Colonic mucosa (tissue), 4 donors: ENCODE measurements around the gene DIP2C. TPM values are rescaled to one million over a fixed set of nuclear protein-coding genes. Genes with fewer than 3 reads are reported as not detected.
"Not testable (repeated sequence)": the region's sequence is repeated elsewhere in the genome, so short reads cannot be mapped to it uniquely, and the experiment has no call there.

Experiments
- DNase-seq: peaks from one replicate; pipeline ENCODE4 v3.0.0-alpha.2; 2020
- H3K27ac ChIP-seq: fragments of 200-600 bp; one replicate; pipeline ENCODE4 v1.8.0; 2021
- H3K27me3 ChIP-seq: fragments of 200-600 bp; one replicate; pipeline ENCODE4 v1.8.0; 2021
- H3K36me3 ChIP-seq: fragments of 200-600 bp; one replicate; pipeline ENCODE4 v1.8.0; 2021
- H3K4me1 ChIP-seq: fragments of 200-600 bp; one replicate; pipeline ENCODE4 v1.8.0; 2021; ENCODE audit warnings: mild to moderate bottlenecking
- H3K4me3 ChIP-seq: fragments of 200-600 bp; one replicate; pipeline ENCODE4 v1.8.0; 2021
- H3K9ac ChIP-seq, 2 donors: one replicate each; pipeline ENCODE4 v1.7.0; 2013; ENCODE audit warnings: control low read depth in 2 of 2, low read depth in 2 of 2, low read length in 2 of 2
- H3K9me3 ChIP-seq: fragments of 200-600 bp; one replicate; pipeline ENCODE4 v1.8.0; 2021
- intact Hi-C: fragments of 100-400 bp; cut with DNase I; formaldehyde crosslinking; loops from one replicate; pipeline ENCODE4 v1.14.1; 2022
- total RNA-seq, 2 donors: library from RNA; stranded (reverse); fragmentation: NEBNext Ultra II Directional in 1 of 2; extraction: Animal tissue kit (Norgen Biotek cat#: 25700) in 1 of 2; gene quantifications; one replicate each; pipeline ENCODE4 v1.2.1, GENCODE V29; 2021
- TF ChIP-seq, protein P1 (sequence below): fragments of 200-600 bp; IDR thresholded peaks from one replicate; pipeline ENCODE4 v1.8.0; 2022; ENCODE audit warnings: antibody characterized with exemption, mild to moderate bottlenecking
- donor health status: healthy.
- donor health status: DM: no; HTN: no; CAD: no.
- donor health status: DM: no; HTN: no; CAD: no.

DIP2C gene
- total RNA-seq, 2 donors from 2014 or later = 7.6 to 11.2 TPM

DNA sequence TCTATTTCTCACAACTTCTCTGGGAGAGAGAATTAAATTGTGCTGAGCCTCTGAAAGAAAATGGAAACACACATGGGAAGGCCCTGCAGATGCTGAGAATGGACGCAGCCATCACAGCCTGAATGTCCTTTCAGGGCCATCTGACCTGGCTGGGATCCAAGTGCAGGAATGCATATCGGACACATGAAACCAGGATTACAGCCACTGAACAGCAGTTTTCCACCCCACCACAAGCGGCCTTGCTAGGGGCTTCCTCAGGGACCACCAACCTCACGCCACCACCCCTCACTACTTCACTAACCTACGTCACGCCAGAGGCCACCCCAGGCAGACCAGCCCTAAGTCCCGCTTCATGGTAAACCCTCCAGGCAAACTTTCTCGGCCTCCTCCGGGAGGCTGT is 103.3 kb downstream of the DIP2C start:
- Histone ChIP-seq H3K9me3 (no peaks in the 10 kb centered on the region), H3K27ac (no peak overlapping the region), H3K27me3 (no peaks in the 10 kb centered on the region), H3K4me1 (no peaks in the 10 kb centered on the region), H3K4me3 (no peak overlapping the region), H3K36me3 (no peaks in the 10 kb centered on the region), H3K9ac (no peak overlapping the region)
- intact Hi-C loops = no loop called here
- DNase-seq = no peak
- TF ChIP-seq, protein P1, sequence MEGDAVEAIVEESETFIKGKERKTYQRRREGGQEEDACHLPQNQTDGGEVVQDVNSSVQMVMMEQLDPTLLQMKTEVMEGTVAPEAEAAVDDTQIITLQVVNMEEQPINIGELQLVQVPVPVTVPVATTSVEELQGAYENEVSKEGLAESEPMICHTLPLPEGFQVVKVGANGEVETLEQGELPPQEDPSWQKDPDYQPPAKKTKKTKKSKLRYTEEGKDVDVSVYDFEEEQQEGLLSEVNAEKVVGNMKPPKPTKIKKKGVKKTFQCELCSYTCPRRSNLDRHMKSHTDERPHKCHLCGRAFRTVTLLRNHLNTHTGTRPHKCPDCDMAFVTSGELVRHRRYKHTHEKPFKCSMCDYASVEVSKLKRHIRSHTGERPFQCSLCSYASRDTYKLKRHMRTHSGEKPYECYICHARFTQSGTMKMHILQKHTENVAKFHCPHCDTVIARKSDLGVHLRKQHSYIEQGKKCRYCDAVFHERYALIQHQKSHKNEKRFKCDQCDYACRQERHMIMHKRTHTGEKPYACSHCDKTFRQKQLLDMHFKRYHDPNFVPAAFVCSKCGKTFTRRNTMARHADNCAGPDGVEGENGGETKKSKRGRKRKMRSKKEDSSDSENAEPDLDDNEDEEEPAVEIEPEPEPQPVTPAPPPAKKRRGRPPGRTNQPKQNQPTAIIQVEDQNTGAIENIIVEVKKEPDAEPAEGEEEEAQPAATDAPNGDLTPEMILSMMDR = no peak

GRCh38 chr10:585502-585901 is 104.0 kb downstream of the DIP2C start:
- Histone ChIP-seq H3K4me3 (no peak overlapping the region), H3K36me3 (no peaks in the 10 kb centered on the region), H3K4me1 (no peaks in the 10 kb centered on the region), H3K27ac (no peak overlapping the region), H3K9me3 (no peaks in the 10 kb centered on the region), H3K27me3 (no peaks in the 10 kb centered on the region), H3K9ac (no peak overlapping the region)
- intact Hi-C loops = no loop called here
- TF ChIP-seq, protein P1 = no peak
- DNase-seq = no peak

- H3K27ac ChIP-seq, H3K4me3 ChIP-seq, H3K4me1 ChIP-seq, intact Hi-C loops, H3K36me3 ChIP-seq, H3K9ac ChIP-seq, DNase-seq, H3K27me3 ChIP-seq, H3K9me3 ChIP-seq: not testable (repeated sequence)
Measured at GRCh38 chr10:584497-585290, 104.8 kb downstream of the DIP2C start.

GRCh38 chr10:583433-583832 is 106.0 kb downstream of the DIP2C start:
- TF ChIP-seq, protein P1 = no peak
- H3K27me3 ChIP-seq = no peaks in the 10 kb centered on the region
- H3K4me1 ChIP-seq = no peaks in the 10 kb centered on the region
- H3K9ac ChIP-seq = no peak overlapping the region
- no peak overlapping the region for H3K27ac ChIP-seq
- no peak overlapping the region for H3K4me3 ChIP-seq
- no peaks in the 10 kb centered on the region for H3K36me3 ChIP-seq
- intact Hi-C loops = no loop called here
- no peak for DNase-seq
- H3K9me3 ChIP-seq = no peaks in the 10 kb centered on the region

GRCh38 chr10:581776-582330 is 107.6 kb downstream of the DIP2C start:
- H3K4me1 ChIP-seq = no peaks in the 10 kb centered on the region
- no peaks in the 10 kb centered on the region for H3K27me3 ChIP-seq
- TF ChIP-seq, protein P1 = no peak
- H3K9me3 ChIP-seq = no peaks in the 10 kb centered on the region
- no peaks in the 10 kb centered on the region for H3K36me3 ChIP-seq
- no peak overlapping the region for H3K27ac ChIP-seq
- no peak overlapping the region for H3K4me3 ChIP-seq
- H3K9ac ChIP-seq = peak overlapping the region in 1 of 2 donors; percentile 1
- DNase-seq = no peak
- intact Hi-C loops = no loop called here

DNA sequence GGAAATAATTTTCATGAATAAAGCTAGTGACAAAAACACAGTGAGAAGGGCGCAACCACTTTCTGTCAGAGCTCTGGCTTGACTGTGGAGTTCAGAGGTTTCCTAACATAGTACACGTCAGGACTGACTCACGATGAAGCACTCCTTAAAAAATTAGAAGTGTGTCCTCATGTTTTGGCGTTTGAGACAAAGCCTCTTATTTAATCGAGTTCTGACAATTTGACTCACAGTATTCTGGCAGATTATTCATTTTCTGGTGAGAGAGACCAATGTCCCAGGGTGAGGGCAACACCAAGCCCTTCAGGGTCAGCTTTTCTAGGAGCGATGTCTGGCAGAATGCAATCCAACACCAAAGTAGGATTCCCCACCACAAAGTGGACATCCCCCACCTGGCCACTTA is 108.7 kb downstream of the DIP2C start:
- DNase-seq = no peak
- H3K4me3 ChIP-seq = no peak overlapping the region
- no peaks in the 10 kb centered on the region for H3K4me1 ChIP-seq
- TF ChIP-seq, protein P1 = no peak
- H3K27ac ChIP-seq = no peak overlapping the region
- H3K36me3 ChIP-seq = no peaks in the 10 kb centered on the region
- no peak overlapping the region for H3K9ac ChIP-seq
- H3K27me3 ChIP-seq = no peaks in the 10 kb centered on the region
- H3K9me3 ChIP-seq = no peaks in the 10 kb centered on the region
- intact Hi-C loops = no loop called here
